Measurements from ENCODE around the gene GATA6. TPM values are rescaled to one million over a fixed set of nuclear protein-coding genes. Genes with fewer than 3 reads are reported as not detected.

The GATA6 gene
- total and polyA plus RNA-seq, 7 donors: 2.5 to 16.2 (median 13.6) TPM

DNA sequence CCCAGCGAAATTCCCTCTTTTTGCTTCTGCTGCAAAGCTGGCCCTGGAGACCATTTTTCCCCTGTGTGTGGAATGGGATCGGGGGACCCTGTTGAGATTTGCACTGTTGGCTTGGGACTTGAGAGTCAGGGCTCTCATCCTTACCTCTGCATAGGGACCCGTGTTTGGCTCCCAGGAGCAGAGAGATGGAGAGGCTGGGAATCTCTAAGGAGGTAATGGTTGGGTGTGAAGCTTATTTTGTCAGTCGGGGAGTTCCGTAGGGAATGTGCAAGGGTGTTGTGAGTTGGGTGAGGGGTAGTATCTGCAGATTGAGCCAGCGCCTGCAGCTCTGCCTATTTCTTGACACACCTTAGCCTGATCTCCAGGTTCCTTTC is 4.5 kb downstream of the GATA6 start:
- intact Hi-C loops (cut with DNase I): no loop called here
- Histone ChIP-seq H3K27me3 (peaks cover 8 to 84% (median 29%) of the 10 kb centered on the region in 3 donors), H3K36me3 (no peaks in the 10 kb centered on the region), H3K9me3 (no peaks in the 10 kb centered on the region), H3K27ac (peak overlapping the region in 2 of 4 donors; percentile 22 to 95), H3K4me1 (peaks cover 0 to 32% (median 23%) of the 10 kb centered on the region in 4 donors), H3K4me3 (peak overlapping the region in 2 of 4 donors; percentile 76 to 78)
- 11 to 51% methylated on average over 6 of the region's 6 CpGs for WGBS, 2 donors
- no peak for DNase-seq
- no peak for TF ChIP-seq POLR2AphosphoS5 (IDR thresholded peaks at IDR 0.05)
- no peak for TF ChIP-seq EP300 (IDR thresholded peaks at IDR 0.05)
- no peak for TF ChIP-seq POLR2A (IDR thresholded peaks at IDR 0.05)
- TF ChIP-seq, protein P1, sequence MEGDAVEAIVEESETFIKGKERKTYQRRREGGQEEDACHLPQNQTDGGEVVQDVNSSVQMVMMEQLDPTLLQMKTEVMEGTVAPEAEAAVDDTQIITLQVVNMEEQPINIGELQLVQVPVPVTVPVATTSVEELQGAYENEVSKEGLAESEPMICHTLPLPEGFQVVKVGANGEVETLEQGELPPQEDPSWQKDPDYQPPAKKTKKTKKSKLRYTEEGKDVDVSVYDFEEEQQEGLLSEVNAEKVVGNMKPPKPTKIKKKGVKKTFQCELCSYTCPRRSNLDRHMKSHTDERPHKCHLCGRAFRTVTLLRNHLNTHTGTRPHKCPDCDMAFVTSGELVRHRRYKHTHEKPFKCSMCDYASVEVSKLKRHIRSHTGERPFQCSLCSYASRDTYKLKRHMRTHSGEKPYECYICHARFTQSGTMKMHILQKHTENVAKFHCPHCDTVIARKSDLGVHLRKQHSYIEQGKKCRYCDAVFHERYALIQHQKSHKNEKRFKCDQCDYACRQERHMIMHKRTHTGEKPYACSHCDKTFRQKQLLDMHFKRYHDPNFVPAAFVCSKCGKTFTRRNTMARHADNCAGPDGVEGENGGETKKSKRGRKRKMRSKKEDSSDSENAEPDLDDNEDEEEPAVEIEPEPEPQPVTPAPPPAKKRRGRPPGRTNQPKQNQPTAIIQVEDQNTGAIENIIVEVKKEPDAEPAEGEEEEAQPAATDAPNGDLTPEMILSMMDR (IDR thresholded peaks at IDR 0.05): no peak

DNA sequence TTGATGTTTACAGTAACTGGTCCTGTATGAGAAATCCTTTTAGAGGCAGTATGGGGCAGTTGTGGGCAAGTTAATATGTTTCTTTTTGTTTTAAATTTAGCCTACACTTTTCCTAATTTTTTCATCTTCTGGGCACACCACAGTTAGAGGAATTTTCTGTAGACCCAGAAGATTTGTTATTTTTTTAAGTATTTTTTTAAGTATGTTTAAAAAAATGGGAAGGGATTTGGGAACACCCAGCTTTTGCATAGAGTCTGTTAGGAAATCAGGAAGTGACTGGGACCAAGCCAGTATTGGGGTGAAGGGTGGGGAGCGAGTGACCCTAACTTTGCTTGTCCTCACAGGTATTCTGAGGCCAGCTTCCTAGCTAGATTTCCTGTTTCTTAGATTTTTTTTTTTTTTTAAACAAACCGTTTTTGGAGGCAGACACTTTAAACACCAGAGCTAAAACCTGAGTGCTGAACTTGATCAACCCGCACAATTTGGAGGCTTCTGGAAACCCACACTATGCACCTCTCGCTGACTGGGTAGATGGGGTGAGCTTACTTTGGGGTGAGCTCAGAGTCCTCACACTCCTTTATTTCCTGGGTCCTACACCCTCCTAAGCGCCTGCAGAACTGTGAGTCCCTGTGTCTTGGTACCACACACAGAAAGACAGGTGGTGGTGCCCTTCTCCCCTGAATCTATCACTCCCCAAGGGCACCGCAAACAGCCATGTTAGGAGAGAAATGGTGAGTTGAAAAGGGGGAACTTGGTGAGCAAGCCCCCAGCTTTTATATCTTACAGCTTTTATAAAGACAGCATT is 5.2 kb downstream of the GATA6 start:
- Histone ChIP-seq H3K4me3 (peak overlapping the region in 2 of 4 donors; percentile 76 to 78), H3K27me3 (peaks cover 8 to 77% (median 28%) of the 10 kb centered on the region in 3 donors), H3K27ac (peak overlapping the region in 2 of 4 donors; percentile 39 to 95), H3K9me3 (no peaks in the 10 kb centered on the region), H3K4me1 (peaks cover 0 to 28% (median 18%) of the 10 kb centered on the region in 4 donors), H3K36me3 (no peaks in the 10 kb centered on the region)
- TF ChIP-seq EP300 (IDR thresholded peaks at IDR 0.05): no peak
- TF ChIP-seq, protein P1 (IDR thresholded peaks at IDR 0.05): no peak
- no peak for TF ChIP-seq POLR2A (IDR thresholded peaks at IDR 0.05)
- no peak for TF ChIP-seq POLR2AphosphoS5 (IDR thresholded peaks at IDR 0.05)
- intact Hi-C loops (cut with DNase I): no loop called here
- no peak for DNase-seq
- WGBS, 2 donors: 9 to 33% methylated on average over 6 of the region's 6 CpGs

DNA sequence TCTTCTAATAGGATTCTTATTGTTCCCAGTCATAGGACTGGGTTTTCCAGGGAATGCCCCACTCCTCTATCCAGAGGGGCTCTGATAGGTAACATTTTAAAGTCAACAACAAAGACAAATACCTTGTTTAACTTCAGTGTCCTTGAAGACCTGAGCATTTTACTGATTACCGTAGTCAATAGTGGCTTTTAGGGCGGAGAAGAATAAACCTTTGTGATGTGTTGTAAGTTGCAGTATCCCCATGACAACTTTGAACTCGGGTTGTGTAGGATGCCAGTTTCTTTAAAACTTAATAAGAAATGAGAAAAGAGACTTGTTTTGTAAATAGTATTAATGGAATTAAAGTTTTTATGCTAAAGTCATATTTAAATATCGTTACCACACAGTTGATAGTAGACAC is 6.0 kb downstream of the GATA6 start:
- WGBS, 2 donors: 16 to 60% methylated on average over 4 of the region's 4 CpGs
- Histone ChIP-seq H3K27ac (peak overlapping the region in 2 of 4 donors; percentile 39 to 95), H3K36me3 (no peaks in the 10 kb centered on the region), H3K9me3 (no peaks in the 10 kb centered on the region), H3K4me3 (peak overlapping the region in 2 of 4 donors; percentile 76 to 78), H3K27me3 (peaks cover 8 to 71% (median 28%) of the 10 kb centered on the region in 3 donors), H3K4me1 (peaks cover 0 to 28% (median 17%) of the 10 kb centered on the region in 4 donors)
- TF ChIP-seq EP300 (IDR thresholded peaks at IDR 0.05): no peak
- TF ChIP-seq, protein P1 (IDR thresholded peaks at IDR 0.05): no peak
- TF ChIP-seq POLR2A (IDR thresholded peaks at IDR 0.05): no peak
- no peak for TF ChIP-seq POLR2AphosphoS5 (IDR thresholded peaks at IDR 0.05)
- intact Hi-C loops (cut with DNase I): no loop called here
- DNase-seq: no peak

DNA sequence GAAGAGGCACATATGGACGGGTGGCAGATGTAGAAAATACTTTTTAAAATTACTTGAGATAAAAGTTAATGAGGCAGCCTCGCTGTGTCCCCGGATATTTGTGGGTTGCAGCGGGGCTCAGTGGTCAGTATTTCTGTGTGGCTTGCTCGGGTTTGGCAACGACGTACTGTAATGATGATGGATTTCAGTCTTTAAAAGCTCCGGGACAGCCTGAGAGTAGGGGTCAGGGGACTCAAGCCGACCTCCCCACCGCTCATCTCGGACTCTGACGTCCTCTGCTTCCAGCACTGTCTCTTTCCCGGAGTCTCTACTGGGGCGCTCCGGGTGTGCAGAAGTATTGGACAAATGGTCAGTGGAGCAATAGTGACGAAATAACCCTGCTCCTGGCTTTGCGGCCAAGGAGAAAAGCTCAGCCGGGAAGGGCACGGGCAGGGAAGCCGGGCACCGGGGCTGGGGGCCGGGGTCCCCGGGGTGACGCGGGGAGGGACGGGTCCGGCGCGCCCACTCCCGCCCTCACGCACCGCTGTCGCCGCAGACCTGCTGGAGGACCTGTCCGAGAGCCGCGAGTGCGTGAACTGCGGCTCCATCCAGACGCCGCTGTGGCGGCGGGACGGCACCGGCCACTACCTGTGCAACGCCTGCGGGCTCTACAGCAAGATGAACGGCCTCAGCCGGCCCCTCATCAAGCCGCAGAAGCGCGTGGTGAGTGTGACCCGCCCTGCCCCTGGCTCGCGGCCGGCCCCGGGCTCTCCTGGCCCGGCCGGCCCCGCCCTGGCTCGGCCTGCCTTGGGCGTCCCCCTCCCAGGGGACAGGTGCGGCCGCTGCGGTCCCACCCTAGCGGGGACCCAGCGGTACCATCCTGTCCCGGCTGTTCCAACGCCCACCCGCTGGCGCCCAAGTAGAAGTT is 7.3 kb downstream of the GATA6 start:
- Histone ChIP-seq H3K4me1 (peaks cover 0 to 18% (median 7%) of the 10 kb centered on the region in 4 donors), H3K4me3 (peak overlapping the region in 3 of 4 donors; percentile 22 to 40 (median 29)), H3K27me3 (peaks cover 8 to 59% (median 22%) of the 10 kb centered on the region in 3 donors), H3K9me3 (no peaks in the 10 kb centered on the region), H3K27ac (peak overlapping the region in 2 of 4 donors; percentile 43 to 95), H3K36me3 (peaks cover 0 to 5% (median 0%) of the 10 kb centered on the region in 4 donors)
- intact Hi-C loops (cut with DNase I): no loop called here
- WGBS, 2 donors: 4 to 13% methylated on average over 71 of the region's 71 CpGs
- DNase-seq: no peak
- no peak for TF ChIP-seq EP300 (IDR thresholded peaks at IDR 0.05)
- no peak for TF ChIP-seq POLR2AphosphoS5 (IDR thresholded peaks at IDR 0.05)
- TF ChIP-seq POLR2A (IDR thresholded peaks at IDR 0.05): no peak
- TF ChIP-seq, protein P1 (IDR thresholded peaks at IDR 0.05): no peak
